Lower leg skin (tissue), 3 donors: ENCODE data around the gene SLCO1C1.
"Not testable (repeated sequence)": the region's sequence is repeated elsewhere in the genome, so short reads cannot be mapped to it uniquely, and the experiment has no call there.

Source experiments
- CTCF ChIP-seq, 3 donors: fragments of 450-650 bp; IDR thresholded peaks; one replicate each; pipeline ENCODE4 v1.5.1; 2016; ENCODE audit warnings: antibody characterized with exemption in 3 of 3, mild to moderate bottlenecking in 3 of 3, moderate library complexity in 2 of 3
- POLR2A ChIP-seq, 2 donors: fragments of 450-650 bp; IDR thresholded peaks; one replicate each; pipeline ENCODE4 v1.6.1; 2016 to 2017; ENCODE audit warnings: antibody characterized with exemption in 2 of 2, mild to moderate bottlenecking in 1 of 2, moderate library complexity in 1 of 2

GRCh38 chr12:20779971-20780370, 84.8 kb downstream of the SLCO1C1 start:
- not testable (repeated sequence) for TF ChIP-seq POLR2A, CTCF (IDR thresholded peaks at IDR 0.05)
